HAP-1 (cell line): ENCODE measurements around the gene VARS2.

Experiments
- DNase-seq, 2 experiments: peaks; one replicate each; pipeline ENCODE4 v3.0.0-alpha.2; 2016 to 2020; ENCODE audit warnings: low spot score in 2 of 2
- H3K27me3 ChIP-seq: fragments of 250-450 bp; sonication (Bioruptor Pico); 2 replicates; pipeline ENCODE4 v1.5.1; 2020; ENCODE audit warnings: low read depth, mild to moderate bottlenecking, moderate library complexity
- H3K36me3 ChIP-seq: fragments of 250-450 bp; sonication (Bioruptor Pico); replicated peaks from 2 replicates; pipeline ENCODE4 v1.5.1; 2020; ENCODE audit warnings: mild to moderate bottlenecking
- H3K4me1 ChIP-seq: fragments of 250-450 bp; sonication (Bioruptor Pico); 2 replicates; pipeline ENCODE4 v1.5.1; 2020; ENCODE audit warnings: mild to moderate bottlenecking
- H3K4me3 ChIP-seq: fragments of 250-450 bp; sonication (Bioruptor Pico); 2 replicates; pipeline ENCODE4 v1.5.1; 2020; ENCODE audit warnings: mild to moderate bottlenecking, moderate library complexity
- H3K9me3 ChIP-seq: fragments of 250-450 bp; sonication (Bioruptor Pico); 2 replicates; pipeline ENCODE4 v1.5.1; 2020; ENCODE audit warnings: mild to moderate bottlenecking, moderate library complexity
- in situ Hi-C: fragments of 300-500 bp; cut with MboI; formaldehyde crosslinking; loops from 3 replicates; pipeline ENCODE4 v1.14.3; 2020; ENCODE audit warnings: low sequenced_read_pairs, inconsistent platforms, mixed read lengths

VARS2 gene

DNA sequence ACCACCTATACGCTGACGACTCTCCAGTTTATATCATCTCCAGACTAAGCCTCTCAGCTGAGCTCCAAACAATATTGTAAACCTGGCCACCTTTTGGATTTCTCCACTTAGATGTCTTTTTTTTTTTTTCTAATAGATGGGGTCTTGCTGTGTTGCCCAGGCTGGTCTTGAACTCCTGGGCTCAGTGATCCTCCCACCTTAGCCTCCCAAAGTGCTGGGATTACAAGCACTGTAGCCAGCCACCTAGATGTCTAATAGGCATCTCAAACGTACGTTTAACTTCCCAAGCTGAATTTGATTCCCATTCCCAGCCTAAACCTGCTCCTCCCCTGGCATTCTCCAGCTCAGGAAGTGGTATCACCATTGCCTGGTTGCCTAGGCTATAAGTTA lies 24.5 kb upstream of the VARS2 start:
- Histone ChIP-seq H3K4me1 (peaks cover 23% of the 10 kb centered on the region), H3K4me3 (no peak overlapping the region), H3K9me3 (no peaks in the 10 kb centered on the region), H3K36me3 (no peaks in the 10 kb centered on the region; the same call in 1 of the 2 replicates), H3K27me3 (no peaks in the 10 kb centered on the region)
- in situ Hi-C loops, result no loop called here
- no peak for DNase-seq

DNA sequence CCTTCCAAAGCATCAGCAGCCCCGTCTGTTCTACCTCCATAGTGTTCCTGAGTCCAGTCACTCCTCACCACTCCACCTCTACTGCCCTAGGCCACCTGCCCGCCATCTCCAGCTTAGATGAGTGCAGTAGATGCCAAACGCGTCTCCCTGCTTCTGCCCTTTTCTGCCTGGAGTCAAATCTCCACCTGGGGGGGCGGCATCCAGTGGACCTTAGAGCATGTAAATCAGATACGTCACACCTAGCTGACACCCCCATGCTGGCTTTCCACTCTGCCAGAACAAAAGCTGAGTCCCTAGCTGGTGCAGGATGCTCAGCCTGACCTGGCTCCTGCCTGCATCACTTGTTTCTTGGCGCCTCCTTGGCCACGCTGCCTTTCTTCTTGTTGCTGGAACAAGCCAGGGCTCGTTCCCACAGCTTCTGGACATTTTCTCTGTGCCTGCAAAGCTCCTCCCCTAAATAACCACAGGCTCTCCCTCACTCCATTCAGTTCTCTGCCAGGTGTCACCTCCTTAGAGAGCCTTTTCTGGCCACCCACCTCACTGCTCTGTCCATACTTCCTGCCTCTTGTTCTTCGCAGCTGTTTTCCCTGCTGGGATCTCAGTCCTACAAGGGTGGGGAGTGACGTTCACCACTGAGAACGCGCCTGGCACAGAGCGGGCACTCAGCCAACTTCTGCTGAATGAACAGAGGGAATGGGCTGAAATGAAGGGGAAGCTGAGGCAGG lies 24.0 kb upstream of the VARS2 start:
- no peaks in the 10 kb centered on the region; the same call in none of the 2 replicates for H3K36me3 ChIP-seq
- no peak overlapping the region for H3K4me3 ChIP-seq
- no peaks in the 10 kb centered on the region for H3K27me3 ChIP-seq
- in situ Hi-C loops, result no loop called here
- H3K4me1 ChIP-seq, result peaks cover 20% of the 10 kb centered on the region
- DNase-seq, result no peak
- no peaks in the 10 kb centered on the region for H3K9me3 ChIP-seq

DNA sequence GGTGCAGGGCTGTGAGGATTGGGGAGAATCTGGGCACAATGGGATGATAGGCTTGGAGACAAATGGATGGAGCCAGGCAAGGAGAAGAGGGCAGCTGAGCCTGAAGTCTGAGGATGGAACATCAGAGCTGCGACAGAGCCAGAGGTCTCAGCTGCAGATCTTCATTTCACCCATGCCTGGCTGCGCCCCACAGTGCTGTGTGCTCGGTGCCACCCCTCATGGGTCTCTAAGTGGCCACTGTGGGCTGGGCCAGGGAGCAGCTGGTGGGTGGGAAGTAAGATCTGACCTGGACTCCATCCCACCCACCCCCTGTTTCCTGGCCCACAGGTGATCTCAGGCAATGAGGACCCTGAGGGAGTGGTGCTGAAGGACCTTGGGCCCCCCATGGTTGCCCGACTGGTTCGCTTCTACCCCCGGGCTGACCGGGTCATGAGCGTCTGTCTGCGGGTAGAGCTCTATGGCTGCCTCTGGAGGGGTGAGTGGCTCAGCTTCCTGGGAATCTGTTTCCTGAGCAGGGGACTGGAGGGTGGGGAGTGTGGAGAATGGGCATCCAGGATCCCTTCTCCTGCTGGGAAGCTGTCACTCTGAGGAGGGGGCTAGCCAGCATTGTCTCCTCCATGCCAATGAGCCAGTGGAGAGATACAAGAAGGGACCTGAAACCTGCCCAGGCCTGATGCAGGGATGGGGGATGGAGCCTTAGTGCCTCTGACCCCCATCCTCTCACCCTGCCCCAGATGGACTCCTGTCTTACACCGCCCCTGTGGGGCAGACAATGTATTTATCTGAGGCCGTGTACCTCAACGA lies 23.2 kb upstream of the VARS2 start:
- no peaks in the 10 kb centered on the region; the same call in none of the 2 replicates for H3K36me3 ChIP-seq
- in situ Hi-C loops, result no loop called here
- H3K27me3 ChIP-seq, result no peaks in the 10 kb centered on the region
- no peak for DNase-seq
- H3K4me3 ChIP-seq, result no peak overlapping the region
- peaks cover 13% of the 10 kb centered on the region for H3K4me1 ChIP-seq
- no peaks in the 10 kb centered on the region for H3K9me3 ChIP-seq

DNA sequence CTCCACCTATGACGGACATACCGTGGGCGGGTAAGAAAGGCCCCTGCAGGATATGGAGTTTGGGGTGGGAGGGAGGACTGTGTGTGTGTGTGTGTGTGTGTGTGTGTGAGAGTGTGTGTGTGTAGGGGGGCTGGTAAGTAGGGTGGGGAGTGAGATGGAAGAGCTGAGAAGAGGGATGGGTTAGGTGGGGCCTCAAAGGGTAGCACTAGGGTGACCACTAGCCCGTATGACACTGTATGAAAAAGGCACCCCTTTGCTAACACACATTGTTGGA lies 22.7 kb upstream of the VARS2 start:
- peaks cover 9% of the 10 kb centered on the region for H3K4me1 ChIP-seq
- no peaks in the 10 kb centered on the region; the same call in none of the 2 replicates for H3K36me3 ChIP-seq
- no peaks in the 10 kb centered on the region for H3K27me3 ChIP-seq
- DNase-seq, result no peak
- in situ Hi-C loops, result no loop called here
- H3K9me3 ChIP-seq, result no peaks in the 10 kb centered on the region
- H3K4me3 ChIP-seq, result no peak overlapping the region

DNA sequence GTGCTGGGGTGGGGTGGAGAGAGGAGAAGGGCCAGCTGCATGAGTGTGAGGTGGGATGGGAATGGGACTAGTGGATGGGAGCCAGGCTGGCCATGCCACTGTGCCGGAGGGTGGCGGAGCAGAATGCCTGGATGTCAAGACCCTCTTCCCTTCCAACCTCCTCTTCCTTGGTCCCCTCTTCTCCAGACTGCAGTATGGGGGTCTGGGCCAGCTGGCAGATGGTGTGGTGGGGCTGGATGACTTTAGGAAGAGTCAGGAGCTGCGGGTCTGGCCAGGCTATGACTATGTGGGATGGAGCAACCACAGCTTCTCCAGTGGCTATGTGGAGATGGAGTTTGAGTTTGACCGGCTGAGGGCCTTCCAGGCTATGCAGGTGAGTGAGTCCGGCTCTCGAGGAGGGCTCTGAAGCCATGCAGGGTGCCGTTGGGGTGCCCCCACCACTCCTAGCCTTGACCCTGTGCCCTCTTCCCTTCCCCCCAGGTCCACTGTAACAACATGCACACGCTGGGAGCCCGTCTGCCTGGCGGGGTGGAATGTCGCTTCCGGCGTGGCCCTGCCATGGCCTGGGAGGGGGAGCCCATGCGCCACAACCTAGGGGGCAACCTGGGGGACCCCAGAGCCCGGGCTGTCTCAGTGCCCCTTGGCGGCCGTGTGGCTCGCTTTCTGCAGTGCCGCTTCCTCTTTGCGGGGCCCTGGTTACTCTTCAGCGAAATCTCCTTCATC lies 22.1 kb upstream of the VARS2 start:
- peaks cover 5% of the 10 kb centered on the region; the same call in 1 of the 2 replicates for H3K4me1 ChIP-seq
- no peaks in the 10 kb centered on the region for H3K9me3 ChIP-seq
- no peak overlapping the region for H3K4me3 ChIP-seq
- H3K36me3 ChIP-seq, result no peaks in the 10 kb centered on the region; the same call in none of the 2 replicates
- DNase-seq, result no peak
- in situ Hi-C loops, result no loop called here
- H3K27me3 ChIP-seq, result no peaks in the 10 kb centered on the region

DNA sequence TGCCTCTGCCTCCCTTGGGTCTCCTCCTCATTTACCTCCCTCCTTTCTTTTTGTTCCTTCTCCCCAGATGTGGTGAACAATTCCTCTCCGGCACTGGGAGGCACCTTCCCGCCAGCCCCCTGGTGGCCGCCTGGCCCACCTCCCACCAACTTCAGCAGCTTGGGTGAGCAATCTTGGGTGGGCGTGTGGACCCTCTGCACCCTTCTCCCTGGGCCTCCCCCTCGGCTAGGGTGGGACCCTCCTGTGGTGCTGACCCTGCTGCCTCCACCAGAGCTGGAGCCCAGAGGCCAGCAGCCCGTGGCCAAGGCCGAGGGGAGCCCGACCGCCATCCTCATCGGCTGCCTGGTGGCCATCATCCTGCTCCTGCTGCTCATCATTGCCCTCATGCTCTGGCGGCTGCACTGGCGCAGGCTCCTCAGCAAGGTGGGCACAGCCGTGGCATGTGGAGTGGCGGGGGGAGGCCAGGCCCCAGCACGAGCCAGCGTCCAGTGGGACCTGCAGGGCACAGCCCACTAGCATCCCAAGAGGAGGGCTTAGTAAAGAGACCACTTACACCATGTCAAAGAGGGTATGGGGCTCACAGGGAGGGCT lies 20.9 kb upstream of the VARS2 start:
- no peak for DNase-seq
- in situ Hi-C loops, result no loop called here
- no peaks in the 10 kb centered on the region for H3K9me3 ChIP-seq

DNA sequence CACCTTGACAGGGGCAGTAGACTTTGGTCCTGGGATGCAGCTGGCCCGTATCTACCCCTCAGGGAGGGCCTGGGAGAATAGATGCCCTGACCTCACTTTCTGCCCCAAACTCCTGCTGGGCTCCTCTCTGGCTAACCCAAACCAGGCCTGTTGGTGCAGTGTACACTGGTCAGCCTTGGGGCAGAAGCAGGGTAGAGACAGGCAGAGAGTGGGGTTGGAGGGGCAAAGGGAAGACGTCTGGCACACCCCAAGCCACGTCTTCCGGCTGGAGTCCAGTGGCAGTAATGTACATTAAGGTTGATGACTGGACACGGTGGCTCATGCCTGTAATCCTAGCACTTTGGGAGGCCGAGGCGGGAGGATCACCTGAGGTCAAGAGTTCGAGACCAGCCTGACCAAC lies 20.4 kb upstream of the VARS2 start:
- DNase-seq, result no peak
- H3K4me1 ChIP-seq, result no peaks in the 10 kb centered on the region
- no peaks in the 10 kb centered on the region for H3K27me3 ChIP-seq
- H3K9me3 ChIP-seq, result no peaks in the 10 kb centered on the region
- in situ Hi-C loops, result no loop called here
- no peak overlapping the region for H3K4me3 ChIP-seq
- H3K36me3 ChIP-seq, result peaks cover 3% of the 10 kb centered on the region

More for the DNA sequence above, 20.9 kb upstream of the VARS2 start:
- Histone ChIP-seq H3K36me3 (no peaks in the 10 kb centered on the region; the same call in none of the 2 replicates), H3K27me3 (no peaks in the 10 kb centered on the region), H3K4me1 (peaks cover 2% of the 10 kb centered on the region; the same call in 1 of the 2 replicates), H3K4me3 (no peak overlapping the region)

DNA sequence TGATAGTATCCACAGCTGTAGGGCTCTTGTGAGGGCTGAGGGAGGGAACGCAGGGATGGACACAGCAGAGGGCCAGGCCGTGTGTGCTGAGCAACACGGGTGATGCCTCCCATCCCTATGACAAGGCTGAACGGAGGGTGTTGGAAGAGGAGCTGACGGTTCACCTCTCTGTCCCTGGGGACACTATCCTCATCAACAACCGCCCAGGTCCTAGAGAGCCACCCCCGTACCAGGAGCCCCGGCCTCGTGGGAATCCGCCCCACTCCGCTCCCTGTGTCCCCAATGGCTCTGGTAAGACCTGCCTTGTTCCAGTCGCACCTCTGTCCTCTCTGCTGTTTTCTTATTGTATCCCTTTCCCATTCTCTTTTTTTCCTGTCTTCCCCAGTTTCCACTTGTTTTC lies 19.7 kb upstream of the VARS2 start:
- no peaks in the 10 kb centered on the region for H3K9me3 ChIP-seq
- peaks cover 5% of the 10 kb centered on the region for H3K36me3 ChIP-seq
- in situ Hi-C loops, result no loop called here
- no peaks in the 10 kb centered on the region for H3K4me1 ChIP-seq
- DNase-seq, result no peak
- H3K4me3 ChIP-seq, result no peak overlapping the region
- H3K27me3 ChIP-seq, result no peaks in the 10 kb centered on the region

DNA sequence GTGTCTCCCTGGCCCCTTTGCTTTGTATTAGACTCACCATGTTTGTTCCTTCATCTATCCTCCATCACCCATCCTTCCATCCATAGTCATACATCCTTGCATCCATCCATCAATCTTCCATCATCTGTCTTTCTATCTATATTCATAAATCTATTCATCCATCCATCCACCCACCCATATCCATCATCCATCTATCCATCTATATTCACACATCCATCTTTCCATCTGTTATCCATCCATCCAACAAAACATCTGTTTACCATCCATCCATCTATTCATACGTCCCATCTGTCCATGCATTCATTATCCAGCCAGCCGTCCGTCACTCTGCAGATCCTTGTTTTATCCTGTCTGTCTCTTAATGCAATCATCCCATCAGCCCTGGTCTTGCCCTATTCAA lies 19.1 kb upstream of the VARS2 start:
- no peak for DNase-seq
- in situ Hi-C loops, result no loop called here
- peaks cover 8% of the 10 kb centered on the region for H3K36me3 ChIP-seq

DNA sequence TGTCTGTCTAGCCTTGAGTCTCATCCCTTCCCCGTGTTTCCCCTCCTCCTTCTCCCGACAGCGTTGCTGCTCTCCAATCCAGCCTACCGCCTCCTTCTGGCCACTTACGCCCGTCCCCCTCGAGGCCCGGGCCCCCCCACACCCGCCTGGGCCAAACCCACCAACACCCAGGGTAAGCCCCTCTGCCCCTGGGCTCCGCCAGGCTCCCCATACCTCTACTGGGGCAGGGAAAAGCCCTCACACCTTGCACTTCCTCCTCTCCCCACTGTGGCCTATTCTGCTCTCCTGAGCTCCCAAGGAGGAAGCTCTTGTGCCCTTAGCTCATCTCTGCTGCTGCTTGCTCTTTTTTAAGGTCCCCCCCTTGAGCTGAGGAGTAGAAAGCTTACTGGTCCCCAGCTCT lies 18.7 kb upstream of the VARS2 start:
- DNase-seq, result no peak
- Histone ChIP-seq H3K9me3 (no peaks in the 10 kb centered on the region), H3K4me1 (no peaks in the 10 kb centered on the region), H3K27me3 (no peaks in the 10 kb centered on the region), H3K4me3 (no peak overlapping the region), H3K36me3 (peaks cover 8% of the 10 kb centered on the region)
- in situ Hi-C loops, result no loop called here

More for the DNA sequence above, 19.1 kb upstream of the VARS2 start:
- Histone ChIP-seq H3K4me1 (no peaks in the 10 kb centered on the region), H3K9me3 (no peaks in the 10 kb centered on the region), H3K27me3 (no peaks in the 10 kb centered on the region), H3K4me3 (no peak overlapping the region)

DNA sequence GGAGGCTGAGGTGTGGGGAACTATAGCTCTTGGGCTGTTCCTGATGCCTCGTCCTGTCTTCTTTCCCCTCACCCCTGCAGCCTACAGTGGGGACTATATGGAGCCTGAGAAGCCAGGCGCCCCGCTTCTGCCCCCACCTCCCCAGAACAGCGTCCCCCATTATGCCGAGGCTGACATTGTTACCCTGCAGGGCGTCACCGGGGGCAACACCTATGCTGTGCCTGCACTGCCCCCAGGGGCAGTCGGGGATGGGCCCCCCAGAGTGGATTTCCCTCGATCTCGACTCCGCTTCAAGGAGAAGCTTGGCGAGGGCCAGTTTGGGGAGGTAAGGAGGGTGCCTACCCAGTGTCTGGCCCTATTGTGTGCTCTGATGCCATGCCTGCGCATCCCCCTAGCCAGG lies 17.5 kb upstream of the VARS2 start:
- H3K9me3 ChIP-seq, result no peaks in the 10 kb centered on the region
- H3K4me1 ChIP-seq, result no peaks in the 10 kb centered on the region
- H3K36me3 ChIP-seq, result peaks cover 8% of the 10 kb centered on the region
- no peak overlapping the region for H3K4me3 ChIP-seq
- in situ Hi-C loops, result no loop called here
- H3K27me3 ChIP-seq, result no peaks in the 10 kb centered on the region
- no peak for DNase-seq

DNA sequence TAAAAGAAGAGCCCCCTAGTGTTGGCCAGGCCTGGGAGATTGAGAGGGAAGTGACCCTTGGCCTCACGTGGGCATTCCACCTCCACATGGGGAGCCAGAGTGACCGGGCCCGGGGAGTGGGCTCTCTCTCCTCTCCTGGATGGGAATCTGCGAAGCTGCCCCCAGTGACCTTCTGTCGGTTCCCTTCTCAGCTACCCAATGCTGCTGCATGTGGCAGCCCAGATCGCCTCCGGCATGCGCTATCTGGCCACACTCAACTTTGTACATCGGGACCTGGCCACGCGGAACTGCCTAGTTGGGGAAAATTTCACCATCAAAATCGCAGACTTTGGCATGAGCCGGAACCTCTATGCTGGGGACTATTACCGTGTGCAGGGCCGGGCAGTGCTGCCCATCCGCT lies 16.2 kb upstream of the VARS2 start:
- no peak for DNase-seq
- Histone ChIP-seq H3K27me3 (no peaks in the 10 kb centered on the region), H3K9me3 (no peaks in the 10 kb centered on the region), H3K36me3 (peaks cover 8% of the 10 kb centered on the region), H3K4me1 (no peaks in the 10 kb centered on the region), H3K4me3 (no peak overlapping the region)
- in situ Hi-C loops, result no loop called here

DNA sequence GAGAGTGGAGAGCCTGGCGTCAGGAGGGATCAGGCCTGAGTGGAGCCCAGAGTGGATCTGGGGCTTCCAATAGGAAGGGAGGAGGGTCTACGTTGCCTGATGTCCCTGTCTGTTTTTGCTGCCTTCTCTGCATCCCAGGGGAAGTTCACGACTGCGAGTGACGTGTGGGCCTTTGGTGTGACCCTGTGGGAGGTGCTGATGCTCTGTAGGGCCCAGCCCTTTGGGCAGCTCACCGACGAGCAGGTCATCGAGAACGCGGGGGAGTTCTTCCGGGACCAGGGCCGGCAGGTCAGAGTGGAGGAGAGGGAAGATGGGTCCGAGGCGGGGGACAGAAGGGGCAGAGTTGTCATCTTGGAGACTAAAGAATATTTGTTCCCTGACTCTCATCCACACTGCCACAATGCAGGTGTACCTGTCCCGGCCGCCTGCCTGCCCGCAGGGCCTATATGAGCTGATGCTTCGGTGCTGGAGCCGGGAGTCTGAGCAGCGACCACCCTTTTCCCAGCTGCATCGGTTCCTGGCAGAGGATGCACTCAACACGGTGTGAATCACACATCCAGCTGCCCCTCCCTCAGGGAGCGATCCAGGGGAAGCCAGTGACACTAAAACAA lies 15.2 kb upstream of the VARS2 start:
- Histone ChIP-seq H3K4me1 (no peaks in the 10 kb centered on the region), H3K36me3 (peaks cover 8% of the 10 kb centered on the region), H3K9me3 (no peaks in the 10 kb centered on the region), H3K4me3 (no peak overlapping the region), H3K27me3 (no peaks in the 10 kb centered on the region)
- DNase-seq, result no peak
- in situ Hi-C loops, result no loop called here
